GM19035 (cell line): ENCODE data around the gene ANKS6.

Experiments
- ATAC-seq: cut with Tn5 transposase; IDR thresholded peaks from one replicate; pipeline ENCODE4 v1.9.1; 2021; ENCODE audit not compliant: unreplicated experiment

Gene ANKS6

DNA sequence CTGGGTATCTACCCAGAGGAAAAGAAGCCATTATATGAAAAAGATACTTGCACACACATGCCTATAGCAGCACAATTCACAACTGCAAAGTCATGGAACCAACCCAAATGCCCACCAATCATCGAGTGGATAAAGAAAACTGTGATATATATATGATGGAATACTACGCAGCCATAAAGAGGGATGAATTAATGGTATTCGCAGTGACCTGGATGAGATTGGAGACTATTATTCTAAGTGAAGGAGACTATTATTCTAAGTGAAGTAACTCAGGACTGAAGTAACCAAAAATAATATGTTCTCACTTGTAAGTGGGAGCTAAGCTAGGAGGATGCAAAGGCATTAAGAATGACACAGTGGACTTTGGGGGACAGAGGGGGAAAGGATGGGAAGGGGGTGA is 57.6 kb downstream of the ANKS6 start:
- no peak for ATAC-seq

DNA sequence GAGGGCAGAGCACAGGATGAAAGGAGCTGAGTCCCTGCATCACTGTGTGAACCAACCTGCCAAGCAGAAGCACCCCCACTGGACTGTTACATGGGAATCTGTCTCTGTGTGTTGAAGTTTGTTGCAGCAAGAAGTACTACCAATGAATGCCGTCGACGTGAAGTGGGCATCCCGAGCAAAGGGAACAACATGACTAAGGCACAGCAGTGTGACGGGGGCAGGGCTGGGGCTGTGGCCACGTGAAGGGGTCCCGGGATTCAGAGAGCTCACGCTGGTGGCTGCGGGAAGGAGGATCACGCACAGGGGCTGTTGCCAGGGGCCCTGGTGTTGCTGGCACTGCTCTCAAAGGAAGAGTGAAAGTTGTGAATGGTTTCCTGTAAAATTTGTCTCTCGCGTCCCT is 60.1 kb downstream of the ANKS6 start:
- ATAC-seq, result no peak

DNA sequence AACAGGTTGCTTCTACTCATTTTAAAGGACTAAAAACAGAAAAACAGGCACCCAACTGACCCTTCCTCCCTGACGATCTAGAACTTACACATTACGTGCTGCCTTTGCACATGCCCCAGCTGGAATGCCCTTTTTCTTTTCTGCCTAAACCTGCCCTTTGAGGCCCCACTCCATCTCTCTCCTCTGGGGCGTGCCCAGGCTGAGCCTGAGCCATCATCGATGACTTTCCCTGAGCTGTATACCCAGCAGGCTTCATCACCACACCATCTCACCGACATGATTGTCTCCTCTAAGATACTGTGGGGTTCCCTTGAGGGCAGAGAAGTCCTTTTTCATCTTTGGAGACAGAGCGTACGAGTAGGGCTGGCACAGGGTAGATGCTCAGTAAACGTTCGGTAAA is 63.6 kb downstream of the ANKS6 start:
- no peak for ATAC-seq

DNA sequence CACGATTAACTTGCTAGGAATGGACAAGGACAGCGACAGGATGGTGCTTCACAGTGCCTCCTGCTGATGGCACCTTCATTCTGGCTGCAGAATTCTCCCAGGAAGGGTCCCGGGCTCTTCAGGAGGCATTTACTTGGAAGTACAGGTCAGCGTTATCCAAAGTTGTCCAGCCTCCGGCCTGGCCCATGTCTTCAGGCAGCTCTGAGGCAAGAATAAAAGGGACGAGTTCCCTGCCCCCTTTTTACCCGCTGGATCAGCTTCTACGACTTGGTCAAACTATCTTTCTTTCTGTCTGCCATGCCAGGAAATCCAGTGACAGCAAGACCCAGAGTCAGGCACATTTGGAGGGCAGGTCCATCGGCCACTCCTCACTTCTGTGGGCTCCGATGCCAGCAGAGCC is 64.3 kb downstream of the ANKS6 start:
- no peak for ATAC-seq

DNA sequence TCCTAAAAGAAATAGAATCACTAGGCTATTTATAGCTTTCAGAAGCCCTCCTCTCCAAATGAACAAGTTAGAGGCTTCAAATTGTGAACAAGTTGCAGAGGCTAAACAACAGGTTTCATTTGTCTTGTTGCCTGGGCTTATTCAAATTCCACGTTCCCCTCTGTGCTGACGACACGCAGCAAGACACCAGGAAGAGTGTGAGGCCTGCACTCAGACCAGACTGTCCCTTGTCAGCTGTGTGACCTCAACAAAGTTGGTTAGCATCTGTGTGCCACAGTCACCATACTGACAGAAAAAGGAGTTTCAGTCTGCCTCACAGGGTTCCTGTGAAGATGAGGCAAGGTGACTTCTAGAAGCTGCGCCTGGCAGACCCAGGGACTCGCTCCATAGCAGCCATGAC is 65.5 kb downstream of the ANKS6 start:
- no peak for ATAC-seq

DNA sequence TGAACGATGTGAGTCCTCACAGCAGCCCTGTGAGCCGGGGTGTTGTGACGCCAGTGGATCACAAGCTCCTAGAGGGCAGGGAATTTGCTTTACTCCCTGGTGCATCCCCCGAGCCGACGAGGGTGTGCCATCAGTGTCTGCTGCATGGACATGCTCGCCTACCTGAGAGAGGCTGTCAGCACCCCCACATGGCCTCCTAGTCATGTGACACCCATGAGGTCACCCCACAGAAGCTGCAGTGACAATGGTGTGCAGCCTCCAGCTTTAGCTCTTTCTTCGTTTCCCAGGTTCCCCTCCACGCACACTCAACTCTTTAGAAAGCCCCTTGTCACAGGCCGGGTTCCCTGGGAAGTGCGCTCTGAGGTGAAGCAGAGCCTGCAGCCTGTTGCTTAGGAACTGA is 67.9 kb downstream of the ANKS6 start:
- no peak for ATAC-seq

DNA sequence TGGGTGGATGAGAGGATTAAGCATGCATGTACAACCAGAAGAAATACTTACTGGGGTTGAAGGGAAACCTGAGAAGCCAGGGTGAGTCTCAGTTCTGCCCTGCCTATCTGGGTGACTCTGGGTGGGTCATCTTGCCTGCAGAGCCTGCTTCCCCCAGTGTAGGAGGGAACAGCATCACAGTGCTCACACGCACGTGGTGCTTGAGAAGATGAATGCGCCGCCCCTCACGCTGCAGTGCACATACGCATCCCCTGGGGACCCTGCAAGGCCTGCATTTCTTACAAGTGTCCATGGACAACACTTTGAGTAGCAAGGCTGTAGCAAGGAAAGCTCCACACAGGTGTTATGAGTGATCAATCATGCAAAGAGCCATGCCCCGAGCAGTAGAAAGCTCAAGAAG is 68.9 kb downstream of the ANKS6 start:
- no peak for ATAC-seq

DNA sequence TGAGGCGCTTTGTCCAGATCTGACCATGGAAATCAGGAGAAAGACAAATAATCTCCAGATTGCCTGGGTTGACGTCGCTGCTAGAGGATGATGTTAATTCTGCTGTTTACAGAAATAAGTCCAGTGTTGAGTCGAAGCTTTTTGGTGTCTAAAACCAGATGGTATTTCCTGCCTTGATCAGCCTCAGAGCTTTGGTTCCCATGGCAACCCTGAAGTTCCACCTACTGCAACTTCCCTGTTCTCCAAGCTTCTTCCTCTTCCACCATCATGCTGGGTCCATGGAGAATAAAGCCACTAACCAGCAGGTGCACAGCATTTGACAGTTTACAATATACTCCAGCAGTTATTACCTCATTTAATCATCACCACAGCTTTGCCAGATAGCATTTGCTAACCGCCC is 69.6 kb downstream of the ANKS6 start:
- ATAC-seq, result no peak

DNA sequence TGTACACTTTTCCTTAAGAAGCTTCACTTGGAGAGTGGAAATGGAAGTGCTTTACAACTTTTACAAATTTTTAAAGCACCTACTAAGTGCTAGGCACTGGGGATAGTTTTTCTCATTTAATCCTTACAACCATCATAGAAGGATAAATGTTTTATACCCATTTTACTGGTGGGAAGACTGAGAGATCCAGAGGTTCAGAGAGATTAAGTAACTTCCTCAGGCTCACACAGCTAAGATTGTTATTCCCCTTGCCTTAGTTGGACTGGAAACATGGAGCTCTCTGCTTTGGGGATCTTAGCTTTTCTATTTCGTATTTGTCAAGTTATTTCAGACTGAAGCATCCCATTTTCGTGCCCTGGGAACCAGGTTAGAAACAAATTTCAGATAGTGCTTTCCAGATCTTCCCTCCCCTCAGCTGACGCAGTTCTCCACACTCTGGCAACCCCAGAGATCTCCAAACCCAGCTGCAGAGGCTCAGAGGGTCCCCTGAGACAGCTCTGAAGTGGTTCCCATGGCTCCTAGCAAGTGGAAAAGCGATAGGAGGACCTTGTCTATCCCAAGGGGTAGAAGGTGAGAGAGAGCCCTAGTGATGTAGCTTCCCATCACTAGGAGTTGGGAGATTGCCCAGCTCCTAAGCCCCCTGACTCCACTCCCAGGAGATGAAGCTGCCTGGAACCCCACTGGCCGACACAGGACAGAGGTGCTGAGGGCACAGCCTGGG is 71.4 kb downstream of the ANKS6 start:
- no peak for ATAC-seq

DNA sequence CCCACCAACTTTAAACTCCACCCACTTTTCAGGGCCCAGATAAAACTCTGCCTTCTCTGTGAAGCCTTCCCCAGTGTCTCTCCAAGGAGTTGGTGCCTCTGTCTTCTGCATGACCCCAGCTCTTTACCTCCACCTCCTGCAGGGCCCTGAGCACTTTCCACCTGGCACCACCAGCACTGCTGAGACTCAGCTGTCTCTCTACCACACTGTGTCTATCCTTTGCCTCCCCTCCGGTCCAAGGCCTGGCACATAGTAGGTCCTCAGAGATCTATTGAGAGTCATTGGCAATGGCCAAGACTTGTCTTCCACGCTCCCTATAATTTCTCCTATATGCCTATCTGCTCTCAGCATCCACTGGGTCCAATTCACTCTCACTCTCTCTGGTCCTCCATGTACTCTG is 74.7 kb downstream of the ANKS6 start:
- no peak for ATAC-seq

DNA sequence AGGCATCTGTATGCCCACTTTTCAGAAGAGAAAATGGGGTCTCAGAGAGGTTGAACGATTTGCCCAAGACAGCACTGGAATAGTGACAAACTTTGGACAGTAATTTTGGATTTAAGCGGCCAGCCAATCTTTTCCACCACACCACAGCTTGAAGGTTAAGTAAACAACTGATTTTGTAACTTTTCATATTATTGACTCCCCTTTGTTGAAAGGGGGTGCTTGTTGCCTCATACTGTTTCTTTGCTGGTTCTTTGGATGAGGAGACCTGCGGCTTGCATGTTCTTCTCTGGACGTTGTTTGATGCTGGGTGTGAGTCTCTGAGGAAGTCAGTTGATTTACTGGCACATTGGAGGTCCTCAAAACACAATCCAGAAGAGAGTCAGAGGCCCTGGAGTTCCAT is 76.0 kb downstream of the ANKS6 start:
- ATAC-seq, result no peak

DNA sequence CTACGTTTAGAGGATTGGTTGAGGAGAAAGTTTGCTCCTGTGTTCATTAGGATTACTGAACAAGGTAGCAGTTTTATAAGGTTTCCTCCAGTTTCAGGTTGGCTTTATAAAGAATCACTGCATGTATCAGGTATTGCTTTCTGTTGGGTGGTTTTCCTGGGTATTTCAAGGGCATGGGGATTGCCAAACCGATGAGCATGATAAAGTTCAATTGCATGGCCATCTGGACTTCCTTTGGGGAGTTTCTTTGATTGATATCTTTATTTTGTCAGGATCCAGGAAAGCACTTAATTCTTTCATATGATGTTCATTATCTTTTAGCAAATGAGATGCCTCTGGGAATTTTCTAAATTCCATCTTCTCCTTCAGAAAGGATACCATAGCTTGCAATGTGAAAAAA is 77.3 kb downstream of the ANKS6 start:
- no peak for ATAC-seq

DNA sequence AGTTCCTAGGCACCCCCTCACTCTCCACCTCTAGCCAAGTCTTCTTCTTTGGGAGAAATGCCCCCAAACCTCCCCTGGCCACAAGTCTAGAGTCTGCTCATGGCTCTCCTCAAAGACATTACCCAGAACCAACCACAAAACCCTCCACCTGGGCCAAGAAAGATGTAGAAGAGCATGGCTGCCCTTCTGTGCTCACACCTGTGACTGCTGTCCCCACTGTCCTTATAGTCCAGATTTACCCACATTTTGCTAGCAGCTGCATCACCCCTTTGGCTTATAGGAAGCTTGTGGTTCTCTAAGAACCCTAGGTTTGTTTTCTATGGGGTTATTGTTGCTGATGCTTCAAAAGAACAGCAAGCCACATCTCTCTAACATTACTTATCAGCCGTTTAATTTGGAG is 81.5 kb downstream of the ANKS6 start:
- ATAC-seq, result no peak

DNA sequence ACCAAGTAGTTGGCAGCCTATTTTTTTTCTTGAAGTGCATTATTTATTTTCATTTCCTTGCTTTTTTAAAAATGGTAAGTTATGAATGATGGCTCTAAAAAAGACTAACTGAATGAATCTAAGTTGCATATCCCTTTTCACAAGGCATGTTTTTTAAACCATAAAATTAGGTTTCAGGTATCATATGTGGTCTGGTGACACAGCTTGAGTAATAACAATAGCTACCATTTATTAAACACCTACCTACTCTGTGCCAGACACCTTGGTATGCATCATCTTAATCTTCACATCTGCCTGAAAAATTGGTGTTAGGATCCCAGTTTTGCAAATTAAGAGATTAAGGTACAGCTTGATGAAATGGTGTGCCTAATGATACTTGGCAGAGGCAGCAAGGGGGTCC is 83.4 kb downstream of the ANKS6 start:
- ATAC-seq, result no peak

DNA sequence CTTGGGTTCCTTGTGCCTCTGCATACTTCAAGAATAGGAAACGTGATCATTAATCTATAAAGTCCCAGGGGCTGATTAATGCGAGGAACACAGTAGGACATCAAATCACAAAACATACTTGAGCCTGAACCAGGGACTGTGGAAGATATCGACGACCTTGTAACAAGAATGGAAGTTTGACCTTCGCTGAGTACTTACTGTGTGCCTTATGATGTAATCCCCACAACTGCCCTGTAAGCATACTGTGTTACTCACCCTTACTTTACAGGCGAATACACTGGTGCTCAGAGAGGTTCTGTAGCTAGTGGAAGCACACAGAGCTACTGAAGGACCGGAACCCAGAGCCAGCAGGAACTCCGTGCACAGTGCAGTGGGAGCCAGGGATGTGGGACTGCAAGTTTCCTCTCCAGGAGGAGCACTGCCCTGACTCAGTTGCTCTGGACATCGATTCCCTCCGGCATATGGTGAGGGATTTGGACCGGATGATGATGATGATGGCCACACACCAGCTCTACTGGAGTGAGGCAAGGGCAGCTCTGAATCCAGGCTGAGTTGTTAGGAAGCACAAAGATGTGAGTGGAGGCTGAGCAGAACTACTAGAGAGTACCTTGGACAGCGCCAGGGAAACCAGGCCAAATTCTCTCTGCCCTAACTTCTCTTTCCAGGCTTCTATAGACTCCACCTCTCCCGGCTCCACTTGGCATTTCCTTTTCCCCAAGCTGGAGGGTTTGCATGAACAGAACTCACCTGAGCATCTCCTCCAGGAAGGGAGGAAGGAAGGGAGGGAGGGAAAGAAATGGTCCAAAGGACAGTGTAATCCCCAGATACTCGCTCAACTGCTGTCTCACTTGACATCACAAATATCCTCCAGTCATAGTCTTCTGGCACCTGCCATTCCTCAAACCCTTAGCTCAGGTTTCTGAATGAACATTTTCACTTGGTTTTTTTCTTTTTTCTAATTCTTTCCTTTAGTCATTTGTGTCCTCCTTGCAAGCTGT is 86.1 kb downstream of the ANKS6 start:
- ATAC-seq, result no peak

DNA sequence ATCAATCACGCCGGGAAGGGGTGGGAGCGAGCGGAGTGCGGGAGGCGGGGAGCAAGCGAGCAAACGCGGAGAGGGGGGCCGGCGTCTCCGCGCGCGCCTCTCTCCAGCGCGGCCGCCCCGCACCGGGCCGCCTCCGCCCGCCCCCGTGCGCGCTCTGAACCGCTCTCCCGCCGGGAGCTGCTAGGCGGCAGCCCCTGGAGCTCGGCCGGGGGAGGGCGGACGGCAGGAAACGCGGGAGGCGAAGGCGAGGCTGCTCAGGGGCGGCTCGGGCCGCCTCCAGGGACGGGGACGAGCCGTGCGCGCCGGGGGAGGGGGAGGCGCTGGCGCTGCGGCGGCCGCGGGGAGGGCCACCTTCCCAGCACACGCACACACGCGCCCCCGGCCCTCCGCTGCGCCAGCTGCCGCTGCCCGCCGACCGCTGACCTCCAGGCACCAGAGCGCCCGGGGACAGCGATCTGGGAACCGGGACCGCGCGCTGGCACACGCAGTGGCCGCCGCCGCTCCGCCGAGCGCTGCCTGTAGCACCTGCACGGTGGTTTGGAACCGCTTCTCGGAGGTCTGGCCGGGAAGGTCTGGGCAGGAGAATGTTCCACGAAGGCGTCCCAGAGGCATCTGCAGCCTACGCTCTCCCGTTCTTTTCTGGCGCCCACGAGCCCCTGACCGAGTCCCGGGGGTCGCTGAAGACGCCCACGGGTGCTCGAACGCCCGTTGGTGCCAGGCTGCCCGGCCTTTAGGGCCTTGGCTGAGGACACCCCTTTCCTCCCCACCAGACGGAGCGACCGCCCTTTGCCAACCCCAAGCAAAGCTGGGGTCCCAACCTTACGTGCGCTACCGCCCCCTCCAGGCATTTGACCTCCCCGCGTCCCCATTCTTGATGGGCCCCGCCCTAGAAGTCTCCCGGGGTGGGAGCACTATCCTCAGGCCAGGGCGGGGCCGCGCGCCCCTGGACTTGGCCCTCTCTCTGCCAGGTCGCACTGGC is 87.1 kb downstream of the ANKS6 start, which contains the start of gene GABBR2:
GABBR2 (minus strand) TSS at position 3 of the 979 bp plus-strand sequence. CDS start 198 bp downstream, outside the sequence.
- no peak for ATAC-seq

DNA sequence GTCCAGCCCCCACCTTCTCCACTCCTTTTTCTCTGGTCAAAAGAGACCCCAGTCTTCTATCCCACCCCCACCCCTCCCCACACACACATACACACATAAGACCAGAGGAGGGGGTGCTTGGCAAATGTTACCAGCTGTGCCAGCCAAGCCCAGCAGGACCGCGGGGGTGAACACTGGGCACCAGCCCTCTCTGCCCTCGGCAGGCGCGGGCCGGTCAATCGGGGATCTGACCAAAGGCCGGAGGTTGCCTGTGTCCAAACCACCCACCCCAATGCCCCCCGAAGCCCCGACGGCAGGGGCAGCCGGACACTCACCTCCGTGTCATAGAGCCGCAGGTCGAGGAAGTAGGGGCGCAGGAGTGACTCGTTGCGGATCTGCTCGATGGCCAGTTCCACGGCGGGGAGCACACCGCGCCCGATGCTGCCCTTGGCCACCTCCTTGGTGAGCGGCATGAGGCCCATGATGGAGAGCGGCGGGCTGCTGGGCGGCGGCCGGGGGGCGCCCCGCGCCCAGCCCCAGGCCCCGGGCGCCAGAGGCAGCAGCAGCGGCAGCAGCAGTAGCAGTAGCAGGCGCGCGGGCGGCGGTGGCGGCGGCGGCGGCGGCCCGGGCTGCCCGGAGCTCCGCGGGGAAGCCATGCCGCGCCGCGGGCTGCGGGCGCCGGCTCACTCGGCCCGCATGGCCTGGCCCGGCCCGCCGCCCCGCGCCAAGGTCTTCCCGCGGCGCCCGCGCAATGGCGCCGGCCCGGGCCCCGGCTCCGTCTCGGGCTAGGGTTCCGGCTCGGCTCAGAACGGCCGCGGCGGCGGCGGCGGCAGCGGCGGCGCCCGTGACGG is 88.0 kb downstream of the ANKS6 start:
- ATAC-seq, result no peak

DNA sequence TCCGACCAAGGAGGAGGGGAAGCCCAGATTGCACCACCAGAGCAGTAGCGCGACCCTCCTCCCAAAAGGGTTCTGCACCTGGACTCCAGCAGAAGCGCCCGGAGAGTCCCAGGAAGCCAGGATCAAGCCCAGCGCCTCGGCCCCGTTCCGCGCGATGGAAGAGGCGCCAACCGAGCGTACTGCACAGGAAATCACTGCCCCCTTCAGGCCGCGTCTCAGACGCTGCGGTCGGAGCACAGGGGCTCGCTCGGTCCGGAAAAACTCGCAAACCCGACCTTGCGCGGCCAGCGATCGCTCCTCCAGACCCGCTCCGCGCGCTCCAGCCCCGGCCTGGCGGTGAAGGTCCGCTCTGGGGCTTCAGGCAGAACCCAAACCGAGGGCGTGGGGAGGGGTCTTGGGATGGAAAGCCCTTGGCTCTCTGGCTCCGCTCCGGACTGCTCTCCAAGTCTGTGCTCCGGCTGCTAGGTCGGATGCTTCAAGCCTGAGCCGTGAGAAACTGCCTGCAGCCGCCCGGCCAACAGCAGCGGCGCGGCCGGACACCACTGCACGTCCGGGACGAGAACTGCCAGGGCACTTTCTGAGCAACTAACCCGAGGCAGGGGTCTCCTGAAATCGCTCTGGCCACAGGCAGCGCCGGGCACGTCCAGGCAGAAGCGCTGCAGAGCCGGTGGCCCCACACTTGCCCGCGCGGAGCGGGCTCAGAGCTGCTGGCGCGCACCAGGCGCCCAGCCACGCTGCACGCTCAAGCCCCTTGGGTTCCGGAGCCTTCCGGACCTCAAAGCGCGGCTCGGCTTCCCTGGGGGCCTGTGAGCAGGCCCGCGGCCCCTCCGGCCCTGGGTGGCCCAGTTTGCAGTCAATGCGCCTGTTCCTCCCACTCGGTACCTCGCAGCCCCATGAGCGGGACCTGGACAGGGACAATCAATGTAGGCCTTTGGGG is 88.9 kb downstream of the ANKS6 start:
- ATAC-seq, result no peak

DNA sequence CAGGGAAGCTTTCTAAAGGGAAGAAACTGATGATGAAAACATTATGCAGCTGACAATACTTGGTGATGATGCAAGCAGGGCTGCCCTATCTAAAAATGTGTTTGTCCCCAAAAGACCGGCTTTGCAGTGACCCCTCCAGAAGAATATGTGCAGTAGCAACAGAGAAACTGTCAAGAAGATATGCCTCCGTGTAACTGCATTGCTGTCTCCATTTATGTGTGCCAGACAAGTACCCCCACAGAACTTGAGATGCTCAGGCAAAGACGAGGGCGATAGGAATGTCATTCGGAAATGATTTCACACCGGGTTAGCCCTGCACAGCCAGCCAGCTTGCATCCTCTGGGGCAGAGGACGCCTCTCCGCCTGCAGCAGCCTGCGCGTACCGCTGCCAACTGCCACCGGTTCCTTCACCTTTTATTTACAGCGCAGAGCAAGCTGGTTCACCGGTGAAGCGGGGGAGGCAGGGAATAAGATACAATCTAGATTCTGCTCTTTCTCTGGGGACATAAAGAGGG is 89.6 kb downstream of the ANKS6 start:
- ATAC-seq, result no peak
